Endothelial cell (in vitro differentiated cells): ENCODE data around the gene DCLK1. TPM values are rescaled to one million over a fixed set of nuclear protein-coding genes. Genes with fewer than 3 reads are reported as not detected.

ENCODE experiments used
- DNase-seq: peaks from one replicate; pipeline ENCODE4 v3.0.0; 2021; ENCODE audit warnings: low spot score
- H3K27ac Mint-ChIP-seq: one replicate; pipeline ENCODE4 v1.8.0; 2021; ENCODE audit warnings: mixed read lengths, inconsistent platforms; ENCODE audit not compliant: unreplicated experiment
- H3K27me3 Mint-ChIP-seq: one replicate; pipeline ENCODE4 v1.8.0; 2021; ENCODE audit warnings: mild to moderate bottlenecking, moderate library complexity, mixed read lengths, inconsistent platforms; ENCODE audit not compliant: unreplicated experiment
- H3K36me3 Mint-ChIP-seq: one replicate; pipeline ENCODE4 v1.8.0; 2021; ENCODE audit warnings: mild to moderate bottlenecking, low read depth, mixed read lengths, inconsistent platforms; ENCODE audit not compliant: unreplicated experiment
- H3K4me1 Mint-ChIP-seq: one replicate; pipeline ENCODE4 v1.8.0; 2021; ENCODE audit warnings: mild to moderate bottlenecking, mixed read lengths, inconsistent platforms; ENCODE audit not compliant: unreplicated experiment
- H3K4me3 Mint-ChIP-seq: one replicate; pipeline ENCODE4 v1.8.0; 2021; ENCODE audit warnings: mild to moderate bottlenecking, mixed read lengths, inconsistent platforms; ENCODE audit not compliant: unreplicated experiment
- H3K9me3 Mint-ChIP-seq: one replicate; pipeline ENCODE4 v1.8.0; 2021; ENCODE audit warnings: mixed read lengths, inconsistent platforms; ENCODE audit not compliant: unreplicated experiment
- total RNA-seq: library from RNA; stranded (reverse); fragmentation: NEBNext Ultra II Directional; extraction: Animal tissue kit (Norgen Biotek cat#: 25700); gene quantifications from one replicate; pipeline ENCODE4 v1.2.1, GENCODE V29; 2021; ENCODE audit not compliant: unreplicated experiment
- TF ChIP-seq, protein P1 (sequence below): fragments of 200-600 bp; sonication (generic); IDR thresholded peaks from one replicate; pipeline ENCODE4 v1.5.0; 2021; ENCODE audit warnings: antibody characterized with exemption; ENCODE audit not compliant: unreplicated experiment

Gene DCLK1
- total RNA-seq, 1 donor from 2014 or later, result 1.6 TPM

DNA sequence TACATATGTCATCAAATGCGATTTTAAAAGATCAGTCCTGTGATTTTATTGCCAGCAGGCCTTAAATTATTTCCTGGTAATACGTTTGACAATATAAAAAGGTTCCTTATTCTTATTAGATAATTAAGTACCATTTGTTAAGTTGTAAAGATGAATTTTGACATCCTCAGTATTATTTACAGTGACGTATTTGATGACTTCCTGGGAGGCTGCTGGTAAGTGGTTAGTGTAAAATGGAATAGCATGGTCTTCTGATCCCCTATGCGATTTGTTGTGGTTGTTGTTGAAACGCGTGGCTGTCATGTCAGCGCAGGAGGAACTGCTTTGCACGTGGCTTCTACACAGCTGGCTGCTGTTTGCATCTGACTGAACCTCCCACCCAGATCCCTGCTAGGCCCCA is 99.7 kb downstream of the DCLK1 start:
- TF ChIP-seq, protein P1, sequence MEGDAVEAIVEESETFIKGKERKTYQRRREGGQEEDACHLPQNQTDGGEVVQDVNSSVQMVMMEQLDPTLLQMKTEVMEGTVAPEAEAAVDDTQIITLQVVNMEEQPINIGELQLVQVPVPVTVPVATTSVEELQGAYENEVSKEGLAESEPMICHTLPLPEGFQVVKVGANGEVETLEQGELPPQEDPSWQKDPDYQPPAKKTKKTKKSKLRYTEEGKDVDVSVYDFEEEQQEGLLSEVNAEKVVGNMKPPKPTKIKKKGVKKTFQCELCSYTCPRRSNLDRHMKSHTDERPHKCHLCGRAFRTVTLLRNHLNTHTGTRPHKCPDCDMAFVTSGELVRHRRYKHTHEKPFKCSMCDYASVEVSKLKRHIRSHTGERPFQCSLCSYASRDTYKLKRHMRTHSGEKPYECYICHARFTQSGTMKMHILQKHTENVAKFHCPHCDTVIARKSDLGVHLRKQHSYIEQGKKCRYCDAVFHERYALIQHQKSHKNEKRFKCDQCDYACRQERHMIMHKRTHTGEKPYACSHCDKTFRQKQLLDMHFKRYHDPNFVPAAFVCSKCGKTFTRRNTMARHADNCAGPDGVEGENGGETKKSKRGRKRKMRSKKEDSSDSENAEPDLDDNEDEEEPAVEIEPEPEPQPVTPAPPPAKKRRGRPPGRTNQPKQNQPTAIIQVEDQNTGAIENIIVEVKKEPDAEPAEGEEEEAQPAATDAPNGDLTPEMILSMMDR, result no peak
- no peaks in the 10 kb centered on the region for H3K4me1 Mint-ChIP-seq
- H3K4me3 Mint-ChIP-seq, result no peak overlapping the region
- no peaks in the 10 kb centered on the region for H3K36me3 Mint-ChIP-seq
- peaks cover 2% of the 10 kb centered on the region for H3K27me3 Mint-ChIP-seq
- DNase-seq, result no peak
- no peak overlapping the region for H3K27ac Mint-ChIP-seq
- H3K9me3 Mint-ChIP-seq, result no peaks in the 10 kb centered on the region

DNA sequence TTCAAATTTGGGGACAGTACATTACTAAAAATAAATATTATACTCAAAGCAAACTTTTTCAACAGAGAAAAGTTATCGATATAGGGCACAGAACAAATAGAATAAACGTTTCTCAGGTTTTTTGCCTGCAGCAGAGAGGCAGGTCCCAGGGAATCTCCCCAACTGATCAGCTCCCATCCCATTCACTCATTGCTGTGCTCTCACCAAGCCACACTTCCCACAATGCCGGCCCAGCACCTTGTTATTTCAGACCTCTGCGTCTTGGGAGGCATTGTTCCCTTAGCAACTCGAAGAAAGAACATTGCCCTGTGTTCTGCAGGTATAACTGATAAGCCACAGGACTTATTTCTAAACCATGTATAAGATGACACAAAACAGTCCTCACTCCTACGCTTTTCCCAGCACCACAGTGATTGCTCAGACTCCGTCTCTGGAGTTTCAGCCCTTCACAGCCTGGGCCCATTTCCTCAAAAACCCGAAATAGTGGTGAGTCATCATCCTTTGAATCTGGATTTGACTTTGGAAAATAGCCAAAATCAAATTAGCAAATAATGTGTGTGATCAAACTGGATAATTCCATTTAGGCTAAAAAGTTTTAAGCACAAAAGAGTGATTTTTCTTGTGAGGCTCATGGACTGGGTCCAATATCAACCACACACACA is 100.4 kb downstream of the DCLK1 start:
- no peaks in the 10 kb centered on the region for H3K36me3 Mint-ChIP-seq
- H3K27me3 Mint-ChIP-seq, result peaks cover 2% of the 10 kb centered on the region
- no peak for DNase-seq
- no peak overlapping the region for H3K4me3 Mint-ChIP-seq
- H3K9me3 Mint-ChIP-seq, result no peaks in the 10 kb centered on the region
- TF ChIP-seq, protein P1, result no peak
- H3K27ac Mint-ChIP-seq, result no peak overlapping the region
- H3K4me1 Mint-ChIP-seq, result no peaks in the 10 kb centered on the region

DNA sequence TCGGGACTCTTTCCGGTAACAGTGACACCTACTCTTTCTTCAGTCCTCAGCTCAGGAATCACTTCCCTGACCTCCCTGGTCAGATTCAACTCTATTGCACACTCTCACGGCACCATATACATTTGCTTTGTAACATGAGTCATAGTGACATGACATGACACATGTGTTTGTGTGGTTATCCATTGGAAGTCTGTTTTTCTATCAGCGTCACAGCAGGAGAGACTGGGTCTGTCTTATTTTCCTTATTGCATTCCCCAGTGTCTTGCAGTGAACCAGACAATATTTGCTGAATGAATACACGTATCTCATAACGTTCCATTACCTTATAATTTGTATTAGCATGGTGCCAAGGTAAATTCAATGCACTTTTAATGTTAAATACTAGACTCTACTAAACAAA is 102.0 kb downstream of the DCLK1 start:
- Mint-ChIP-seq H3K4me3 (no peak overlapping the region), H3K27ac (no peak overlapping the region), H3K9me3 (no peaks in the 10 kb centered on the region), H3K4me1 (no peaks in the 10 kb centered on the region), H3K36me3 (no peaks in the 10 kb centered on the region), H3K27me3 (peaks cover 2% of the 10 kb centered on the region)
- TF ChIP-seq, protein P1, result no peak
- no peak for DNase-seq

DNA sequence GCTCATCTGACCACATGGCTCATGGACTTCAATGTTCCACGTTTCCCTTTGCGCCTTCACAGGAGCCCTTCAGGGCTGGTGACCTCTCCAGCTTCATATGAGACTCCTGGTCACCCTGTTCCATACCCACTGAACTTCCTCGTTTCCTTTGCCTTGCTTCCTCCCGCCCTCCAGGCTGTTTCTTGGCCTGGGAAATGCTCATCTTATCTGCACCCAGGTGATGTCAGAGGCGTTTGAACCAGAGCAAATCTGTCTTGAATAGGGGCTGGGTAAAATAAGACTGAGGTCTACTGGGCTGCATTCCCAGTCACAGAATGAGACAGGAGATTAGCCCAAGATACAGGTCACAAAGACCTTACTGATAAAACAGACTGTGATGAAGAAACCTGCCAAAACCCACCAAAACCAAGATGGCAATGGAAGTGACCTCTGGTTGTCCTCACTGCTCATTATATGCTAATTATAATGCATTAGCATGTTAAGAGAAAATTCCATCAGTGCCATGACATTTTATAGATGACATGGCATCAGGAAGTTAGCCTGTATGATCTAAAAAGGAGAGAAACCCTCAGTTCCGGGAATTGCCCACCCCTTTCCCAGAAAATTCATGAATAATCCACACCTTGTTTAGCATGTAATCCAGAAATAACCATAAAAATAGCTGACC is 102.7 kb downstream of the DCLK1 start:
- Mint-ChIP-seq H3K4me3 (no peak overlapping the region), H3K9me3 (no peaks in the 10 kb centered on the region), H3K4me1 (no peaks in the 10 kb centered on the region), H3K27me3 (peaks cover 2% of the 10 kb centered on the region), H3K27ac (no peak overlapping the region), H3K36me3 (no peaks in the 10 kb centered on the region)
- TF ChIP-seq, protein P1, result no peak
- no peak for DNase-seq

DNA sequence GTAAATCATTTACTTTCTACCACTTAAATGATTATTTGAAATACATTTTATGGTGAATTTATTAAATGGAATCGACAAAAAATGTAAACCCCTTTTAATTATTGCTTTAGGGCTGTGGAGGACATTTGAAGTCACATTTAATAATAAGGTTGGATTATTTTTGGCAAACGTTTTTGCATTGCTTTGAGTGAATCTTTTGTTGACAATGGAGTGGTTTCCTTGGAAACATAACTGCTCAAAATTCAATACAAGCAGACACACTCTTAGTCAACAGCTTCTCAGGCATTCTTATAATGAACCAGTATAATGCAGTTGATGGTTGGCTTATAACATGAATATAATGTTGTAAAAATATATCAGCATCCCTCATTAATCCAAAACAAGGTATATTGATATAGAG is 104.7 kb downstream of the DCLK1 start:
- Mint-ChIP-seq H3K36me3 (no peaks in the 10 kb centered on the region), H3K27me3 (peaks cover 2% of the 10 kb centered on the region), H3K4me1 (no peaks in the 10 kb centered on the region), H3K4me3 (no peak overlapping the region), H3K9me3 (no peaks in the 10 kb centered on the region), H3K27ac (no peak overlapping the region)
- TF ChIP-seq, protein P1, result no peak
- DNase-seq, result no peak
